ENCODE measurements around the gene SMC5. TPM values are rescaled to one million over a fixed set of nuclear protein-coding genes. Genes with fewer than 3 reads are reported as not detected.
"Not testable (repeated sequence)": the region's sequence is repeated elsewhere in the genome, so short reads cannot be mapped to it uniquely, and the experiment has no call there.

SMC5 gene
- polyA plus RNA-seq, 1 donor, result 32.2 TPM

DNA sequence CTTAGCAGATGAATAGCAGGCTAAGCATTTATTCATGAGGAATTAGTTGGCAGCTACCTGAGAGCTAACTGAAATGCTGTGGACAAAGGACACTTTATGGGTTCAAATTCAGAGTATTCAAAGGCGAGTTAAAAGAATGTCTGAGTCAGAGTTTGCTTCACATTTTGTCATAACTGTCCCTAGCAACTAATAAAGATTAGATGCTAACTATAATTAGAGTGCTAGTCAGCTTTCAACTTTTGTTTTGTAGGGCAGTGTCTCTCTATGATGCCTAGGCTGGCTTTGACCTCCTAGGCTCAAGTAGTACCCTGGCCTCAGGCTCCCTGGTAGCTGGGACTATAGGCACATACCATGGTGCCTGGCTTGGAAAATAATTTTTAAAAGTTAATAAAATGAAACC, 4.6 kb downstream of the SMC5 start:
- no peak for DNase-seq (ENCODE audit: low read depth)

DNA sequence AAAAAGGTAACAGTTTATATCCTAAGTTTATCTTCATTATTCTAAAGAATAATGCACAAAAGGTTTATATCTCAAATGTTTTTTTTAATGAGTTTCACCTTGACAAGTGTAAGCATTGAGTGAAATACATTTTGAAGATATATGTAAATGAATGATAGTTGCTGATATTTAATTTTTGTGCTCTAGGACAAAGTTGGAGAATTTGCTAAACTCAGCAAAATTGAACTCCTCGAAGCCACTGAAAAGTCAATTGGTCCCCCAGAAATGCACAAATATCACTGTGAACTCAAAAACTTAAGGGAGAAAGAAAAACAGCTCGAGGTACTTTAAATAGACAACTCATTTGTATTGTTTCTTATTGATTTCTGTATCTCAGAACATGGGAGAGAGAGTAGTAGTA, 19.5 kb downstream of the SMC5 start:
- no peak for DNase-seq (ENCODE audit: low read depth)

DNA sequence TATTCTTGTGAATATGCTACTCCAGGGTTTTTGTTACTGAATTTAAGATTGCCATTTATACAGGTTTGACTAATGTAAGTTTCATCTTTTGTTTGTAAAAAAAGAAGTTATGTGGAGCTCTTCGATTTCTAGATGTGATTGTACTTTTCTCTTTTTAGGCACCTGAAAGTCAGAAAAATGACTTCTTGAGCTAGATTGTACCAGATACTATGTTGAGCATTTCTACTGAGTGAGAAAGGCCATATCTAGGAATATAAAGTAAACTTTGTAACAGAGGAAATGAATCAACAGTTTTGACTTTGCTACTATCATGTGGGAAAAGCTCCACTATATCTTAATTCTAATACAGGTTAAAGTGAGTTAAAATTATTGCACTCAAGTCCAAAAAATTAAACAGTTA, 25.1 kb downstream of the SMC5 start:
- no peak for DNase-seq (ENCODE audit: low read depth)

DNA sequence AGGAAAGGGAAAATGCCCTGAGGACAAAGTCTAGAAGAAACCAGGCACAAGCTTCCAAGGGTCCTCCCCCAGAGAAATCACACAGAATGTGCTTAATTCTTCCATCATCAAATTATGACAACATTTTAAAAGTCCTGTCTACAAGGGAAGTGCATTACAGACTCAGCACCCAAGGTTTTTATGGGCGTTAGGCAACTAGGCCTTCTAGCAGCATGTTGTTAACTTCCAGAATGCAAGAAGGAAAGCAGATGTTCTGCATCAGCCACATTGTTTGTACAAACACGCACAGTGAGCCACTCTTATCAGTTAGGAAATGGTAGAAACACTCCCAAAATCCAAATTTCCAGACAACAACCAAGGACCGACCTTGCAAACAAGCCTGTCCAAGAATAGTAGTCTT, 26.5 kb downstream of the SMC5 start:
- no peak for DNase-seq (ENCODE audit: low read depth)

DNA sequence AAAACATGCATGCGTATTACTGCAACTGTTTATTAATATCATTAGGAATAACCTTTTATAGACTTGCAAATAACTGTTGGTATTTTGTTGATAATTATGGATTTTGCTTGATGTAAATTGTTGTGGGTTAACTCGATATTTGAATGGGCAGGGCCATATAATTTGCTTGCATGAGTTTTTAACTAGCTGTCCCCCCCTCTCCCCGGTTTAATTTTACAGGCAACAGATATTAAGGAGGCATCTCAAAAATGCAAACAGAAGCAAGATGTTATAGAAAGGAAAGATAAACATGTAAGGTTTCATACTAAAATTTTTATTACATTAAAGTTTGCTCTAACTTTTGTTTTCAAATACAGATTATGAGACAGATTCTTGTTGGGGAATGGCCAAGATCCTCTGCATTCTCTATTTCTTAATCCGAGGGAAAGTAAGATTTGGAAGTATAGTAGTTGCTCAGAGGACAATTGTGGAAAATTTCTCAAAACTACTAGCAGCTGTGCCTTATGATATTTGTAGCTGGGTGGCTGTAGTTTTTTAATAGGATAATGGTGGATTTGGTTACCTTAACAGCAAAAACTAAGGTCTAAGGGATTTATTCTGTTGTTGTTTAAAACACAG, 27.3 kb downstream of the SMC5 start:
- no peak for DNase-seq (ENCODE audit: low read depth)

DNA sequence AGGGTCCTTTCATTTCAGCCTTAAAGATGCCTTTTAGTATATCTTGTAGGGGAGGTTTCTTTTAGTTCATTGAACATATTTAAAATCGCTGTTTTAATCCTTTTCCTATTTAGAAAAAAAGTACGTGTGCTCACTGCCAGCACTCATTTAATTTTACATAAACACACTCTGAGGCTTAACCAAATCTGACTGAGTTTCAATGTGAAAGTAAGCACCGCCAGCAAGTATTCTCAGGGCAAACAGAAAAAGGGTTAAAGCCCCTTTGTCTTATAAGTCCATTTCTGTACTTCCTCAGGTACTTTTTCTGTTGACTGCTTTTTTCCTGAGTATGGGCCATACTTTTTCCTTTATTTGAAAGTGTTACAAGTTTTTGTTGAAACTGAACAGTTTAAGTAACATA, 31.8 kb downstream of the SMC5 start:
- DNase-seq (ENCODE audit: low read depth), result no peak

DNA sequence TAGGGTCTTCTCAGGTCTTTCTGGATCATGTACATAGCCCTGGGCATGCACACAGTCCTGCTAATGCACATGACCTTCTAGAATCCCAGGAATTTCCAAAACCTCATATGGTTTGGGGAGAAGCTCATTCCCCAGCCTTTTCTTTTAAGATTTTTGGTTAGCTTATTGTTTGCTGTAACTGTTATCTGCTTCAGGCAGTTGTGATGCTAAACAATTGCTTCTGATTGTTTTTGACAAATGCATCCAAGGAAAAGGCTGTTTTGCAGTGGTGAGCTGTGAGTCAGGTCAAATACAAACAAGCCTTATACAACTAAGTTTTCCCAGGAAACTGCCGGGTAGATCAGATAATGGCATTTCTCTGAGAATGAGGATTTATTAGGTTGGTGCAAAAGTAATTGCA, 32.7 kb downstream of the SMC5 start:
- no peak for DNase-seq (ENCODE audit: low read depth)

DNA sequence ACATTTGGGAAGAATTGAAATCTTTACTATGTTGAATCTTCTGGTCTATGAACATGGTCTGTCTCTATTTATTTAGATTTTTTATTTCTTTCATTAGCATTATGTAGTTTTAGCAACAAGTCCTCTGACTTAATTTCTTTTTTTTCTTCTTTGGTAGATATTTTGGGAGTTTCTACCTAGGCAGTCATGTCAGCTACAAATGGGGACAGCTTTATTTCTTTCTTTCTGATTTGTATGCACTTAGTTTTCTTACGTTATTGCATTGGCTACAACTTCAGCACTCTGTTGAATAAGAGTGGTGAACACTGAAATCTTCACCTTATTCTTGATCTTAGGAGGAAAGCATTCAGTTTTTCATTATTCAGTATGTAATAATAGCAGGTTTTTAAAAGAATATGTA, 33.5 kb downstream of the SMC5 start:
- DNase-seq (ENCODE audit: low read depth), result no peak

DNA sequence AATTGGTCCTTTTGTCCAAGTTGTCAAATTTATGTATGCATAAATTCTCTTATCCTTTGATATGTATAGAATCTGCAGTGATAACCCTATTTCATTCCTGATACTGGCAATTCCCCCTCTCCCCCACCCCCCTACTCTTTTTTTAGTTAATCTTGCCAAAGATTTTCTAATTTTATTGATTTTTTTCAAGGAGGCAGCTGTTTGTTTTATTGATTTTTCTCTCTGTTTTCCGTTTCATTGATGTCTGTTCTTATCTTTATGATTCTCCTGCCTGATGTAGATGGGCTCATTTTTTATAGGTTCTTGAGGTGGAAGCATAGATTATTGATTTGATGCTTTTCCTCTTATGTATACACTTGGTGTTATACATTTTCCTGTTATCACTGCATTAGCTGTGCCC, 34.4 kb downstream of the SMC5 start:
- DNase-seq (ENCODE audit: low read depth), result no peak

DNA sequence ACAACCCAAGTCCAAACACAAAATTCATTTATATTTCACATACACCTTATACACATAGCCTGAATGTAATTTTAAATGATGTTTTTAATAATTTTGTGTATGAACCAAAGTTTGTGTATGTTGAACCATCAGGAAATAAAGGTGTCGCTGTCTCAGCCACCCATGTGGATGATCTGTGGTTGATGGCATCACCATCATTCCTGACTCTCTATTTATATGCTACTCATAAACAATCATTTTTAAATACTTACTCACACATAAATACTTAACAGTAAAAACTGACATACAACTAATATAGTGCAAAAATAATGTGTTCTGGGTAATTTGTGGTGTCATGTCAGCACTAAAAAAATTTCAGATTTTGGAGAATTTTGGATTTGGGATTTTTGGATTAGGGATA, 38.4 kb downstream of the SMC5 start:
- DNase-seq (ENCODE audit: low read depth), result no peak

DNA sequence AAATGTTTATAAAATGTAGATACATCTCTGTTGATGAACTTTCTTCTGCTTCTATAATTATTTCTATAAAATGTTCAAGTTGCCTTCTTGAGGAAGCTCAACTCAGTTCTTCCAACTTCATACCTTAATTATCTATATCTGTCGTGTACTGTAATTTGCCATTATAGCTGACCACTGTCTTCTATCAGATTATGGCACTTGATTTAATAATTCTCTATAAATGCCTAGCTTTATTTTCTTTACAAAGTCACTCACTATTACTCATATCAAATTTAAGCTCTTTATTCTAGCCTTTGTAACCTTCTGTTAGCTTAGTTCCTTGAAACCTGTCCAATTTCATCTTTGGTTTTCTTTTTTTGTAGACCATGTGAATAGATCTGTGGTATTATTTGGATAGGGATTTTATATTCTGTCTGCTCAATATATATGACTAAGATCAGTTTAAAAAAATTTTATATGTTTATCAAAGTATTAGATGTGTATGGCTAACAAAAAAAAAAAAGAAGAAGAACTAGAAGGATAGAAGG, 39.5 kb downstream of the SMC5 start:
- no peak for DNase-seq (ENCODE audit: low read depth)

DNA sequence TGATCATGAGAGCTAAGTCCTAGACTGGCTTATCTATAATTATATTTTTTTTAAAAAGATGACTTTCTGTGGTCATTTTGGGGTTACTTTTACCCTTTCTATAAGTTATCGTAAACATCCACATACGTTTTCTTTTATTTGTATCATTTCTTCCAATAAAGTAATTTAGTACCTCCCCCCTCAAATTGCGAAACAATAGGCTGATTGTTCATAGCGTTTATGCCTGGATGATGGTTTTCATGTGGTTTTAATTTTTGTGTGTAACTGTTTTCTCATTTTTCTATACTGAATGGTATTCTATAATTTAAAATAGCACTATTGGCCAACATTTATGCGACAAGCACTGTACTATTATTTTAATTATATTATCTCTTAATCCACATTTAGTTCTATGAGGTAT, 44.5 kb downstream of the SMC5 start:
- no peak for DNase-seq (ENCODE audit: low read depth)

DNA sequence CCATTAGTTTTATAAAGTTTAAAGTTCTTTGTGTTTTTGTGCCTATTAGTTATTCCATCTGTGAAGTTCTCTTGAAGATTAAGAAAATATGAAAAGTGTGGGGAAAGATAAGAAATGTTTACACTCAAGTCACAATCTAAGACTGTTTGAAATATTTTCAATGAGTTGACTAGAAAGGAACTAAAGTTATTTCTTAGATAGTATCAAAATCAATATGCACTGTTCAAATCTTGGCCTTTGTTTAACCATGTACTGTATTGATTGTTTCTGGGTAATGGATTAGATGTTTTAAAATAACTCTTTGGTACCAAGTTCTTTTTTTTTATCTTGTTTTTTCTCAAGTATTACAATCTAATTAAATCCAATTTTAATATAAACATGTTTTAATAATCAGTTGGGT, 46.0 kb downstream of the SMC5 start:
- no peak for DNase-seq (ENCODE audit: low read depth)

DNA sequence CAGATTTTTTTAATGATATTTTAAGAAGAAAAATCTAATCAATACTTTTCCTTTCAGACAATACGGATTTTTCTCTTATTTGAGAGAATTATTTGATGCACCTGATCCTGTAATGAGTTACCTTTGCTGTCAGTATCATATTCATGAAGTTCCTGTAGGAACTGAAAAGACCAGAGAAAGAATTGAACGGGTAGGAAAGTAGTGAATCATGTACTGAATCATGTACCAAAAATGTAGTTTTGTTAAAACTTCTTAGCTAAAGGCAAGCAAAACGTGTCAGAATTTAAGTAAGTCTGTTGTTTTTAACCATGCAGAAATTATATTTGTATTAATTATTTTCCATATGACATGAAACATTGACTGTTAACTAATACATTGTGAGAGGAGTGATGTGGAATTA, 56.6 kb downstream of the SMC5 start:
- no peak for DNase-seq (ENCODE audit: low read depth)

DNA sequence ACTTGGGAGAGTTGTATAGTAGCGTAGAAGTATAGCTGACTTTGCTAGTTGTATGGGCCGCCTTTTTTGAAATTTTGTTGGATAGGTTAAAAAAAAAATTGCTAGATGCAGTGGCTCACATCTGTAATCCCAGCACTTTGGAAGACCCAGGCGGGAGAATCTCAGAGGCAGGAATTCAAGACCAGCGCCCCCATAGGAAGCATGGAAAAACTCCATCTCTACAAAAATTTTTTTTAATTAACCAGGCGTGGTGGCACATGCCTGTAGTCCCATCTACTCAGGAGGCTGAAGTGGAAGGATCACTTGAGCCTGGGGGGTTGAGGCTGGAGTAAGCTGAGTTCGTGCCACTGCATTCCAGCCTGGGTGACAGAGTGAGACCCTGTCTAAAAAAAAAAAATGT, 59.2 kb downstream of the SMC5 start:
- DNase-seq (ENCODE audit: low read depth), result no peak

DNA sequence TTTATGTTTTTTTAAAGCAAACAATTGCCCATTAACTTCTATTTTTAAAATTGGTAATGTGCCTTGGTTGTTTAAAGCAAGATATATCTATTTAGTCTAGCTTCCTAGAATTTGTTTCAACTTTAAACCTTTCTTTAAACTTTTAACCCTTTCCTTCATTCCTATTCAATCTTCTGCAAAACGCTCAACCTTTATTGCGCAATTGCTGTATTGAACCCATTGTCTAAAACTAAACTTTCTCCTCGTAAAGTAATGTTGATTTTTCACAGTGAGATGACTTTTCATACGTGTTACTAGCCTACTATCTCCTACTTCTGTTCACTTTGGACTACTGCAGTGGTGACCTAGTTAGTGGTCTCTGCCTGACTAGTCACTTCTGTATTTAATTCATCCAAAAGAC, 63.3 kb downstream of the SMC5 start:
- no peak for DNase-seq (ENCODE audit: low read depth)

DNA sequence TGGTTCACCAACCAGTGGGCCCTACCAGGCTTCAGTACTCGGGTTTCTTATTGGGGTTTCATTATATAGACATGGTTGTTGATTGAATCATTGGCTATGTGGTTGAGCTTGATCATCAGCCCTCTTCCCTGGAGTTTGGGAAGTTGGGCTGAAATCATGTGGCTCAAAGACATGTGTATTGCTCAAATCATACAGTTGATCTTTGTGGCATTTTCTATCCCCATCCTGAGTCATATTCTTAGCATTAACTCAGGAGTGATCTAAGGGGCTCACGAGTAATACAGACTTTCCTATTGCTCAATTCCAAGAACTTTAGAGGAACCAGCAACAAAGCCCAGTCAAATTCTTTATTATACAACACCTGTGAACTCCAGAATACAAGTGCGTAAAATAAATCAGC, 66.2 kb downstream of the SMC5 start:
- no peak for DNase-seq (ENCODE audit: low read depth)

DNA sequence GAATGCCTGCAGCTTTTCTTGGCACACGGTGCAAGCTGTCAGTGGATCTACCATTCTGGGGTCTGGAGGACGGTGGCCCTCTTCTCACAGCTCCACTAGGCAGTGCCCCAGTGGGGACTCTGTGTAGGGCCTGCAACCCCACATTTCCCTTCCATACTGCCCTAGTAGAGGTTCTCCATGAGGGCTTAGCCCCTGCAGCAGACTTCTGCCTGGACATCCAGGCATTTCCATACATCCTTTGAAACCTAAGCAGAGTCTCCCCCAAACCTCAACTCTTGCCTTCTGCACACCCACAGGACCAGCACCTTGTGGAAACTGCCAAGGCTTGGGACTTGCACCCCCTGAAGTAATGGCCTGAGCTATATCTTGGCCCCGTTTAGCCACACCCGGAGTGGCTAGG, 69.8 kb downstream of the SMC5 start:
- not testable (repeated sequence) for DNase-seq (ENCODE audit: low read depth)

DNA sequence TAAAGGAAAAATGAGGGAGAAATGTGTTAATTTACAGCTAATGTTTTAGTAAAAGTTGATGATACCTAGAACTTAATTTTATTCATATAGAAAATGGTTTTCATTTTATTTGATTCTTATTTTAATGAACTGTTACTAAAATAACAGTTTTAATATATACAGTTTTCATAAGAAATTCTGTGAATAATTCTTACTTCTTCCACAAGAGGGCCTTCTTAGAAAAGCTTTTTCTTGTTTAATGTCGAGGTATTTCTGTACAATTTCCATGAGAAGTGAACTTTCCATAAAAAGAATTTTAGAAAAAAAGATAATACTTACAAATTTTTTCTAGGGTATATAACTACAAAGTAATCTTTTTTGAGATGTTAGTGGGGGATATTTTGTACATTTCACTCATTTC, 81.8 kb downstream of the SMC5 start:
- DNase-seq (ENCODE audit: low read depth), result peak; percentile 11

DNA sequence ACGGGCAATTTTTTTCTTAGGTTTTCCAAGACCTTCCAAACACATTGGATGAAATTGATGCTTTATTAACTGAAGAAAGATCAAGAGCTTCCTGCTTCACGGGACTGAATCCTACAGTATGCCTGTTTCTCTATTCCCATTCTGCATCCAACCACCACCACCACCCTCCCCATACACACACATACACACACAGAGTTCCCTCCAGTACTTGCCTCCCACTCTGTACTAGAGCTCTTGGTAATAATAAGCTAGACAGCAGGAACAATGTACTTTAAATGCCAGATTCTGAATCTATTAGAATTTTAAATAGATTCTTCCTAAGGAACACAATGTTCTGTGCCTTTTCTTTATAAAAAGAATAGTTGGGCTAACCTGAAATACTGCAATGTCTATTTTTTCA, 88.3 kb downstream of the SMC5 start:
- no peak for DNase-seq (ENCODE audit: low read depth)

DNA sequence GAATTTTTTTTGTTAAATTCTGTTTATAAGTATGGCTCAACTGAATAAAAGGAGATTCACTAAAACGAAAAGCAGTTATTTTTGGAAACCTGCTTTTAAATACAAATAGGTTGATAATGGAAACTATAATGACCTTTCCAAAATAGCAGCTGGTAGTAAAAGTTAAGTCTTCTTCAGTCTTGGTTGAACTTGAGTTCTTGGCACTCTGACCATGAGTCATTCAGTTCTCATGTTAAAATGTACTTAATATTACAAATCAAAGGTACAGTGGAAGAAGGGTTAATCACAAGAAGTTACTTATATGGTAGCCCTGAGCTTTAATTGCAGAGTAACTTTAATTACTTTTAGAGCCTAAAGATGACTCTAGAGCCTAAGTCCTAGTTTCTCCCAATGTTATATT, 93.6 kb downstream of the SMC5 start:
- DNase-seq (ENCODE audit: low read depth), result no peak

DNA sequence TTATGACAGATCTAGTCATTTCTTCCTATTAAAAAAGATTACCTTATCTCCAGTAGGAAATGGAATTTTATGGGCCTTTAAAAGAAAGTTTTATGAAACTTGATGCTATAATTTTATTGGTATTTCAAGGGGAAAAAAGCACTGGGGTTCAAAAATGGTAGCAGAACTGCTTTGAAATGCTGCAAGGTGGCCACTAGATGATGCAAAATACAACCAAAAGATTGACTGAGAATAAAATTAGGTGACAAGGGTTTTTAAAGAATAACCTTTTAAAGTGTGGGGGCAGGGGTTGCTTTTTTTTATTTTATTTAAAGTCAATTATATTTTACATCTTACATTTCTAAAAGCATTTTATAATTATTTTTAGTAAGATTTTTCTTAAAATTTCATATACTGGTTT, 94.0 kb downstream of the SMC5 start:
- DNase-seq (ENCODE audit: low read depth), result no peak

DNA sequence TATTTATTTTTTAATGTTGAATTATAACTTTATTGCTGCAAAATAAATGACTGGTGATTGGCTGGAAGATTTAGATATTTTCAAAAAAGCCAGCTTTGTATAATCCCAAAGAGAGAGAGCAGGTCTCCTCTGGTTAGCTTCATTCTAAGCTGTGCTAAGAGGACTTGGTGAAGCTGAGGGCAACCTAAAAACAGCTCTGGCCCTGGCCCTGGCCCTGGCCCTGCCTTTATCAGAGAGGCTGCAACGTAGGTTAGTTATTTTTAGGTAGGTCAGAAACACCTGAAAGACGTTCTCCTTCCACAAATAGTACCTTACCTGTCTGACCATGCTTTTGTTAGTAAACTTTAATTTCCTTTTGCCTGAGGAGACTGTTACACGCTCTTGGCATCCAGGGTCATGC, 97.0 kb downstream of the SMC5 start:
- DNase-seq (ENCODE audit: low read depth), result no peak

DNA sequence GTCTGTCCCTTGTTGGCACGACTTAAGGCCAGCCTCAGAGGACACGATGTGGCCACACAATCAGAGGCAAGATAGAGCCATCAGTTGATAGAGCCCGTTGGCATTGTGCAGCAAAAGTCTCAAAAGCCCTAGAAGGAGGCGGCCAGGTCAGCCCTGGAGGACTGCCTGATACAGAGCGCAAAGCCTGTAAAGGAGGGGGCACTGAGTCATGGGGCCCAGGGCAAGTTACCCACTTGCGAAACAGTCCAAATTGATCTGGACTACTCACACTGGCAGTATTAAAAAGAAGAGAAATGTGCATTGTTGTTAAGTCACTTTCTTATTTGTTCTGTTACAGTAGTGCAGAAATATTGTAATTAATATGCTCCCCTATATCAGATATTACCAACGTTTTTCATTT, 104.2 kb downstream of the SMC5 start:
- no peak for DNase-seq (ENCODE audit: low read depth)
